ENCODE measurements around the gene TDRKH. TPM values are rescaled to one million over a fixed set of nuclear protein-coding genes. Genes with fewer than 3 reads are reported as not detected.
A peak's percentile ranks its signal among the peaks of the same experiment; 100 is the strongest.

TDRKH gene, protein sequence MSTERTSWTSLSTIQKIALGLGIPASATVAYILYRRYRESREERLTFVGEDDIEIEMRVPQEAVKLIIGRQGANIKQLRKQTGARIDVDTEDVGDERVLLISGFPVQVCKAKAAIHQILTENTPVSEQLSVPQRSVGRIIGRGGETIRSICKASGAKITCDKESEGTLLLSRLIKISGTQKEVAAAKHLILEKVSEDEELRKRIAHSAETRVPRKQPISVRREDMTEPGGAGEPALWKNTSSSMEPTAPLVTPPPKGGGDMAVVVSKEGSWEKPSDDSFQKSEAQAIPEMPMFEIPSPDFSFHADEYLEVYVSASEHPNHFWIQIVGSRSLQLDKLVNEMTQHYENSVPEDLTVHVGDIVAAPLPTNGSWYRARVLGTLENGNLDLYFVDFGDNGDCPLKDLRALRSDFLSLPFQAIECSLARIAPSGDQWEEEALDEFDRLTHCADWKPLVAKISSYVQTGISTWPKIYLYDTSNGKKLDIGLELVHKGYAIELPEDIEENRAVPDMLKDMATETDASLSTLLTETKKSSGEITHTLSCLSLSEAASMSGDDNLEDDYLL
- 1 to 10 TPM; 3.3 to 4.2 TPM for total RNA-seq

GRCh38 chr1:151790071-151790939, at the start of gene TDRKH:
Gene TDRKH (minus strand): TSS chr1:151790500. CDS start chr1:151783022, 7,478 bp downstream.
- Histone ChIP-seq H3K27ac (peak within 1 kb of the TSS; percentile 59 to 61), H3K4me3 (peak within 1 kb of the TSS; percentile 76 to 89), H3K4me1 (peaks cover 0 to 14% of the 10 kb centered on the region in 2 donors), H3K9me3 (no peaks in the 10 kb centered on the region), H3K27me3 (no peaks in the 10 kb centered on the region), H3K36me3 (no peaks in the 10 kb centered on the region)
- DNase-seq (ENCODE audit: low spot score), result peak; percentile 99
- peak; percentile 13 to 47 for TF ChIP-seq CTCF (IDR thresholded peaks at IDR 0.05)

DNA sequence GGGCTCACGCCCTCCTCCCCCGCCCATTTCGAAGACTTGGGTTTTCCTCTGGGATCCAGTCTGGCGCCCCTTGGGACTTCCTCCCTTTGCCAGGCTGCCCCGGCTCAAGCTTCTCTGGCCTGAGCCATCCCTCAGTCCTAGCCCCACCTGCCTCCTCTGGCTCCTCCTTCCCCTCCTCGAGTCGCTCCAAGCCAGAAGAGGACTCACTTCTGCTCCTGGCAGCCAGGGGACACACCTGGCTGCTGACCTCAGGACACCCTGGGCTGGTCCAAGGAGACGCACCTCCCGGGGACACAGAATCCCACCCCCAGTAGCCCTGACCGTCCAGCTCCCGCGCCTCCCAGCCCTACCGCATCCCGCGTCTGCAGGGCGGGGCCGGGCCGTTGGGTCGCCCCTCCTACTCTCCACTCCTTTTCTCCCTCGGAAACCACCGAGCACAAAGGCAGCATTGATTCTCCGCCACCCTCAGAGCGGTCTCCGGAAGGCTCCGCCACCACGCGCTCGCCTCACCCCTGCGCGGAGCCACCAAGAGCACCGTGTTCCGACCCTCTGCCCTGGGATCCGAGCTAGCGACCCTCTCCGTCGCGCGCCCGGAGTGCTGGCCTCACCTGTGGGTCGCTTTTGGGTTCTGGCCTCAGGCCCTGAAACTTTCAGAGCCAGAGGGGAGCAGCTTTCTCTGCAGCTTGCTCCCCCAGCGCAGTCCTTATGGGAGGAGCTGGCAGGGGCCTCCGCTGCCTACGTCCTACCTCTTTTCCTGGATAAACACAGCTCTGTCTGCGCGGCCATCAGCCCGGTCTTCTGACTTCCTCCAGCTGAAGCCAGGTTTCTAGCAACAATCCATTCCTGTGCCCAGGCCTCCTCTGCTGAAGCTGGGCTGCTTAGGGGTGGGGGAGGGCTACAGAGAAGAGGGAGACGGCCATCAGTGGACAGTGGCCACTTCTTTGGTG, 49.4 kb upstream of the TDRKH start, which contains the start of gene C2CD4D:
Gene C2CD4D (minus strand): TSS at position 364 of the 947 bp plus-strand sequence. CDS start 831 bp downstream, outside the sequence.
- Histone ChIP-seq H3K4me3 (peak within 1 kb of the TSS; percentile 39 to 49), H3K27ac (peak within 1 kb of the TSS; percentile 32 to 56), H3K9me3 (no peaks in the 10 kb centered on the region), H3K27me3 (peaks cover 6 to 13% of the 10 kb centered on the region in 2 donors), H3K36me3 (no peaks in the 10 kb centered on the region), H3K4me1 (peaks cover 0 to 28% of the 10 kb centered on the region in 2 donors)
- no peak for DNase-seq (ENCODE audit: low spot score)
- no peak for TF ChIP-seq CTCF (IDR thresholded peaks at IDR 0.05)

- H3K36me3 ChIP-seq, result no peaks in the 10 kb centered on the region
- peak overlapping the region in 1 of 2 donors; percentile 56 for H3K27ac ChIP-seq
- no peak for DNase-seq (ENCODE audit: low spot score)
- peak overlapping the region; percentile 39 to 49 for H3K4me3 ChIP-seq
- H3K4me1 ChIP-seq, result peaks cover 0 to 28% of the 10 kb centered on the region in 2 donors
- no peak for TF ChIP-seq CTCF (IDR thresholded peaks at IDR 0.05)
- no peaks in the 10 kb centered on the region for H3K9me3 ChIP-seq
- peaks cover 6 to 13% of the 10 kb centered on the region in 2 donors for H3K27me3 ChIP-seq
Observed at GRCh38 chr1:151839082-151839412, 48.7 kb upstream of the TDRKH start.

- peaks cover 0 to 28% of the 10 kb centered on the region in 2 donors for H3K4me1 ChIP-seq
- H3K27me3 ChIP-seq, result peaks cover 6 to 13% of the 10 kb centered on the region in 2 donors
- H3K27ac ChIP-seq, result no peak overlapping the region
- H3K36me3 ChIP-seq, result no peaks in the 10 kb centered on the region
- no peak for DNase-seq (ENCODE audit: low spot score)
- peak overlapping the region; percentile 39 to 49 for H3K4me3 ChIP-seq
- no peaks in the 10 kb centered on the region for H3K9me3 ChIP-seq
- no peak for TF ChIP-seq CTCF (IDR thresholded peaks at IDR 0.05)
Observed at GRCh38 chr1:151838222-151839081, 48.2 kb upstream of the TDRKH start.

Measured in right atrium auricular region (tissue), 2 donors.